ENCODE data around the gene EXOG. TPM values are rescaled to one million over a fixed set of nuclear protein-coding genes. Genes with fewer than 3 reads are reported as not detected.
"Not testable (repeated sequence)": the region's sequence is repeated elsewhere in the genome, so short reads cannot be mapped to it uniquely, and the experiment has no call there.

The EXOG gene
- total RNA-seq, 1 donor from 2014 or later: 20.8 TPM

DNA sequence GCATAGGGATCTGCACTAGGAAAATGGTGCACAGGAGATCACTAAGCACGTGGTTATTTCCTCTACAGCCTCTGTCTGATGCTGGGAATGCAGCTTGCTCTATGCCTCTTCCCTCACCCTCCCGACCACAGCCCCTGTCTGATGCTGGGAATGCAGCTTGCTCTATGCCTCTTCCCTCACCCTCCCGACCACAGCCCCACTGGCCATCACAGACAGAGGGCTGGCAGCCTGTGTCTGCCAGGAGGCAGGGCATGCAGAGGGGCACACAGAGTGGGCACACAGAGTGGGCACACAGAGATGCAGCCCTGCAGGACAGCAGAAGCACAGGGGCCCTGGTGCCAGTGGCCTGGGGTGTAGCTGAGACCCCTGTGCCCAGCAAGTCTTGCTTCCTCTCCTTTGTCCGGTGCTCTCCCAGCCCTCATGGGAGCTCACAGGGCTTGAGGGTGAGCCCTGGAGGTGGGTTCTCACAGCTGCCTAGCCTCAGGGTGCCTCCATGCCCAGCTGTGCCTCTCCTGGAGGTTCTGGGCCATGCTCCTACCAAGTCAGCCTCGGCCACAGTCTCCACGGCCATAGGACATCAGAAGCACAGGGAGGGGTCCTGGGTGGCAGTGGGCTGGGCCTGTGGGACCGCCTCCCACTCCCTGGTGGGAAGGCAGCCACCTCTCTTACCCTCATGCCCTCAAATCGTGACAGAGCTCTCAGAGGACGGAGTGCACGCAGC lies 65.8 kb downstream of the EXOG start:
- H3K36me3 Mint-ChIP-seq (ENCODE audit: low read depth): no peaks in the 10 kb centered on the region
- no peaks in the 10 kb centered on the region for H3K9me3 Mint-ChIP-seq
- no peak for DNase-seq
- intact Hi-C loops (cut with micrococcal nuclease): no loop called here
- H3K4me3 Mint-ChIP-seq: no peak overlapping the region
- H3K27ac Mint-ChIP-seq: no peak overlapping the region
- peaks cover 1% of the 10 kb centered on the region for H3K27me3 Mint-ChIP-seq
- H3K4me1 Mint-ChIP-seq: no peaks in the 10 kb centered on the region

DNA sequence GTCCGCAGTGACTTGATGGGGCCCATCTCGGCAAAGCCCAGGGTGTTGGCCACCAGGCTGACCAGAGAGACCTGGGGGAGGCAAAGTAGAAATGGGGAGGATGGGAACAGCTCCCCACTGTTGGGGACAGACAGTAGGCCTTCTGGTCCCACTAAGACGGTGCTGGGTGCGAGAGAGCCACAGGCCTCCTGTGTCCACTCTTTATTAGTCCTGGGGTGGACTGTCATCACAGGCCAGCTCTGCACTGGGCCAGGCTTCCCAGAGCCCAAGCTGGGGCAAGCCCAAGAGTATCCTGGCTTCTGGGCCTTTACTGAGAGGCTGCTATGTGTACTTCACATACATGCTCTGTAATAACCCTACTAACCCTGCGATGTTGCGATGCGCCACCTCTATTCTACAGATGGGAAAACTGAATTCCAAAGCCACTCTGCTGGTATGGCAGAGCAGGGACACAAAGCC lies 66.4 kb downstream of the EXOG start:
- no peak overlapping the region for H3K27ac Mint-ChIP-seq
- DNase-seq: no peak
- H3K4me1 Mint-ChIP-seq: no peaks in the 10 kb centered on the region
- H3K4me3 Mint-ChIP-seq: no peak overlapping the region
- intact Hi-C loops (cut with micrococcal nuclease): no loop called here
- peaks cover 1% of the 10 kb centered on the region for H3K27me3 Mint-ChIP-seq
- no peaks in the 10 kb centered on the region for H3K36me3 Mint-ChIP-seq (ENCODE audit: low read depth)
- no peaks in the 10 kb centered on the region for H3K9me3 Mint-ChIP-seq

DNA sequence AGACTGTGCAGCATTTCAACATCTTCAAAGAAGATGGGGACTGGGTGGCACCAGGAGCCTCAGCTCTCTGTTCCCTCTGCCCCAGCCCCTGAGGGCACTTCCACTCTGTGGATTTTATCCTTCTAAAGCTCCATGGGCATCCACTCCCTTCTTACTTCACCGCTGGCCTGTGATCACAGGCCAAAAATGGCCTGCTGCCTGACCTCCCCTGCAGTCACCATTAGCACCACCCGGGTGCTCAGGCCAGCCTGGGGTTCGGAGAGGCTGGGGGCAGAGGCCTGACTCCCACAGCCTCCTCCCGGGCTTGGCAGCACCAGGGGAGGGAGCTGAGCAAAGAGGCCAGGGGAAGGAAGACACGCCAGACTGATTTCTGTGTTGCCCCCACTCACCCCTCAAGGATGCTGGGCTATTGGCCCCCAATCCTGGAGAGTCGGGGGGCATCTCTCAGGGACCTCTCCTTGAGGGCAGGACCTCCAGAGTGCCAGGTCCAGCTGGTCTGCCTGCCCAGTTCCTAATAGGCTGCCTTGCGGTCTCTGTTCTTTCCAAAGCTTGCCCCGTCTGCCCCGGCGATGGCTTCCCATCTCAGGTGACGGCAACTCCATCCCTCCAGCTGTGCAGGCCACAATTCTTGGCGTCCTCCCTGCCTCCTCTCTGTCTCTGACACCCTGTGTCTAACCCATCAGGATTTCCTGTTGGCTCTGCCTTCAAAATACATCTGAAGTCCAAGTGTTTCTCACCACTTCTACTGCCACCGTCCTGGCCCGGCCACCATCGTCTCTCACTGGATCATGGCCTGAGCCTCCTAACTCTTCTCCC lies 67.1 kb downstream of the EXOG start:
- Mint-ChIP-seq H3K4me1 (no peaks in the 10 kb centered on the region), H3K9me3 (no peaks in the 10 kb centered on the region), H3K27me3 (no peaks in the 10 kb centered on the region), H3K4me3 (no peak overlapping the region), H3K27ac (no peak overlapping the region), H3K36me3 (ENCODE audit: low read depth) (no peaks in the 10 kb centered on the region)
- no peak for DNase-seq
- intact Hi-C loops (cut with micrococcal nuclease): no loop called here

DNA sequence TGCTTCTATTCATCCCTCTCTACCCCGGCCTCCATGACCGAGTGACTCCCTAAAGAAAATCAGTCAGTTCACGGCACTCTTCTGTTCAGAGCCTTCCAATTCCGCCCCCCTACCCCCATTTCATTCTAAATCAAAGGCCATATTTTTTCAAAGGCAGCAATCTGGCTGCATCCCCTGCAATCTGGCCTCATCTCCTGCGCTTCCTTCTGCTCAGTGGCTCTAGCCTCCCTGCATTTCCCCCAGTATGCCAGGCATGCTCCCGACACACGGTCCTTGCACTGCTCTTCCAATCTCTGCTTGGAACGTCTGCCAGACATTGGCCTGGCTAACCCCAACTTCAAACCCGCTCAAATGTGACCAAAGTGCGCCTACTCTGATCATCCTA lies 67.7 kb downstream of the EXOG start:
- H3K27ac Mint-ChIP-seq: no peak overlapping the region
- DNase-seq: no peak

DNA sequence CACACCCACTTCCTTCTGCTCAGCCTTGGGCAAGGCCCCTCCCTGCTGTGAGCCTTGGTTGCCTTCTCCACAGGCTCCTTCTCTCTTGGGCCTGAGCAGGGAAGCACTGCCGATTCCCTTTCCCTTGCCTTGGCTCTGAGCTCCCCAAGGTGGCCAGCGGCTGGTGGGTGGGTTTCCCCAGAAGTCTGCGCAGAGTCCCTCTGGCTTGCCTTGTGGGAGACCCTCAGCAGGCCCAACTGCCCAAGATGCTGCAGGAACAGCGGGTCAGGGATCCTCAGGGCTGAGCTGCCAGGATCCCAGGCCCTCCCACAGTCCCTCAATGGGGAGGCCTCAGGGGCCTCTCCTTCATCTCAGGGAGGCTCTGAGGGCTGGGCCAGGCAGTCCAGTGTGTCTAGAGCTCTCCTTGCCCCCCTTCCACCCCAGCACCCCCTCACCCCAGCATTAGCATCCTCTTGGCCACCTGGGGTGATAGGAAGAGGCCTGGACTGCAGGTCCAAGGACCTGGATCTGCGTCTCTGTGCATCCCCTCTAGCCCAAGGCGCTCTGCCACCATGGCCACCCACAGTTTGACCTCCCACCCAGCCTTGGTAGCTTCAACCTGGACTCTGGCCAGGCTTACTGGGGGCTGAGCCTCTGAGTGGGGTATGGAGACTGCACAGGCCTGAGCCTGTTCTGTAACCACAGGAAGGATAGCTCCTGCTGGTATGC lies 68.6 kb downstream of the EXOG start:
- no peak for DNase-seq
- H3K9me3 Mint-ChIP-seq: no peaks in the 10 kb centered on the region
- H3K4me3 Mint-ChIP-seq: no peak overlapping the region
- peaks cover 2% of the 10 kb centered on the region for H3K27me3 Mint-ChIP-seq
- no peaks in the 10 kb centered on the region for H3K36me3 Mint-ChIP-seq (ENCODE audit: low read depth)
- no peak overlapping the region for H3K27ac Mint-ChIP-seq
- intact Hi-C loops (cut with micrococcal nuclease): no loop called here
- H3K4me1 Mint-ChIP-seq: no peaks in the 10 kb centered on the region

More for the DNA sequence above, 67.7 kb downstream of the EXOG start:
- intact Hi-C loops (cut with micrococcal nuclease): no loop called here
- Mint-ChIP-seq H3K36me3 (ENCODE audit: low read depth) (no peaks in the 10 kb centered on the region), H3K9me3 (no peaks in the 10 kb centered on the region), H3K4me1 (no peaks in the 10 kb centered on the region), H3K27me3 (no peaks in the 10 kb centered on the region), H3K4me3 (no peak overlapping the region)

DNA sequence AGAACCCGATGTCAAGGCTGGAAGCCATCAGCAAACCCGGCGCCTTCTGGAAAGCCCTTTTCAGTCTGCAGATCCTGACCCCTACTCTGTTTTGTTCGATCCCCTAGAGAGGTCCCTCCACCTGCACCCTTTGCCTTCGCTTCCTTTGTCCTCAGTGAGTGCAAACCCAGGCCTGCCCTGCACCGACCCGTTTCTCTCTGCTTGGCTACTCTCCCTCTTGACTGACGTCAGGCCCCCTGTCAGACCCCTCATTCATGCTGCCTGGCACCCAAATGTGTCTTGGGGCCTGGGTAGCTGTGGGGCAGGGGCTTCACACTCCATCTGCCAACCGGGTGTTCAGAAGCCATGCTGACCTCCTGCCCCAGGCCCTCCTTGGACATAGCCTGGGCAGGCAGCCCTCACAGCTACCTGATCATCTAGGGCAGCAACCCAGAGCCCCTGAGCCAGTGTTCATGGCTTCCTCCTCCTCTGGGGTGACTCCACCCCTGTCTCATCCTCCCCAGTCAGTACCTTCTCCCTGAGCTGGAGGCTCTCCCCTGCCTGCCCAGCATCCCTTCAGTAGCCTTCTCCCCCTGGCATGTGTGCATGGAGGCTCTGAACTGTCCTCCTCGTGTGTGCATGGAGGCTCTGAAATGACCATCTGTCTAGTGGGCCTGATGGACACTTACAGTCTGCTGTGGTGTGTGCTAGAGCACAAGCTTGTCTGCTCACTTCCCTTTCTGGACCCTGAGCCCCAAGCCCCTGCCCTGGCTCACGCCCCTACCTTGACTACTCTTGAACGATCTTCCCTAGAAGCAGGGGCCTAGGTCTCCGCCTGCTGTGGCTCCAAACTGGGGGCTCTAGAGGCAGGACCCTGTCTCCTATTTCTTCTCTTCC lies 69.4 kb downstream of the EXOG start:
- peaks cover 2% of the 10 kb centered on the region for H3K27me3 Mint-ChIP-seq
- no peaks in the 10 kb centered on the region for H3K36me3 Mint-ChIP-seq (ENCODE audit: low read depth)
- DNase-seq: no peak
- no peaks in the 10 kb centered on the region for H3K4me1 Mint-ChIP-seq
- no peak overlapping the region for H3K4me3 Mint-ChIP-seq
- H3K9me3 Mint-ChIP-seq: no peaks in the 10 kb centered on the region
- intact Hi-C loops (cut with micrococcal nuclease): no loop called here
- no peak overlapping the region for H3K27ac Mint-ChIP-seq

DNA sequence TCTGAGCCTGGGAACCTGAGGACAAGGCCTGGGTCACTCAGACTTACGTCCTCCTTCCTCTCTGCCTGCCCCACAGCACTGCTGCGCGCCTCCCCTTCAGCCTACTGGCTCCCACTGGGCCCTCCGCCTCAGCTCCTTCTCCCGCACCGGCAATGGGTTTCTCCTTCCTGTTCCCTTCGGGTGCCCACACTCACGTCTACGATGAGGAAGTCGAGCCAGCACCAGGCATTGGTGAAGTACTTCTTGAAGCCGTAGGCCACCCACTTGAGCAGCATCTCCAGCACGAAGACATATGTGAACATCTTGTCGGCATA lies 70.0 kb downstream of the EXOG start:
- H3K4me3 Mint-ChIP-seq: no peak overlapping the region
- H3K9me3 Mint-ChIP-seq: no peaks in the 10 kb centered on the region
- no peak for DNase-seq
- H3K27ac Mint-ChIP-seq: no peak overlapping the region
- intact Hi-C loops (cut with micrococcal nuclease): no loop called here
- peaks cover 2% of the 10 kb centered on the region for H3K27me3 Mint-ChIP-seq
- H3K4me1 Mint-ChIP-seq: no peaks in the 10 kb centered on the region
- no peaks in the 10 kb centered on the region for H3K36me3 Mint-ChIP-seq (ENCODE audit: low read depth)

DNA sequence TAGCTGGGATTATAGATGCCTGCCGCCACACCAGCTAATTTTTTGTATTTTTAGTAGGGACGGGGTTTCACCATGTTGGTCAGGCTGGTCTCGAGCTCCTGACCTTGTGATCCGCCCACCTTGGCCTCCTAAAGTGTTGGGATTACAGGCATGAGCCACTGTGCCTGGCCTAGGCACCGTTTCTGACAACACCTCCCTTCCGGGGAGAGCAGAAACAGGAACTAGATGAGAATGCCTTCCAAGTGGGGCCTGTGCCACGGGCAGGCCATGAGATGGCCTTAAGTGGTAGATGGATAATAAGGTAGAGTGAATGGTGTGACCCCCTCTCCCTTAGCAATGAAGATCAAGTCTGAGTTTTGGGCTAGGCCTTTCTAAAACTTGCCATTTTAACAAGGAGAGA lies 70.7 kb downstream of the EXOG start:
- H3K9me3 Mint-ChIP-seq; H3K36me3 Mint-ChIP-seq (ENCODE audit: low read depth); intact Hi-C loops (cut with micrococcal nuclease); H3K4me1 Mint-ChIP-seq; H3K27ac Mint-ChIP-seq; H3K27me3 Mint-ChIP-seq; H3K4me3 Mint-ChIP-seq; DNase-seq: not testable (repeated sequence)

DNA sequence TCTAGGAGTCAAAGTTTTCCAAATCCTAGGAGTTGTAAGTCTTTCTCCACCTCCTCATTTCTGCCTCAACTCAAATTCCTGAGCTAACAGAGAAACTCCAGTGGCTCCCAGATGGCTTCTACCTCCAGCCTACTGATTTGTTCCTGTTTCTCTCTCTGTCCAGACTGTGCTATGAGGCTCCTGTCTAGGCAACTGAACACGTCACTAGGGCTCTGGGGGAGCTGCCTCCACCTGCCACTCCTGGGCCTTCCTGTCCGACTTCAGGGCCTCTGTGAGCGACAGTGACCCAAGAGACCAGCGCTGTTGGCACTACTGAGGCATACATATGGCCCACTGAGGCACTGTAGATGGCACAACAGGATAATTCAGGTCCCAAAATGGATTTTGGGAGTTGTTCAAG lies 71.4 kb downstream of the EXOG start:
- no peaks in the 10 kb centered on the region for H3K9me3 Mint-ChIP-seq
- H3K27me3 Mint-ChIP-seq: peaks cover 2% of the 10 kb centered on the region
- H3K27ac Mint-ChIP-seq: no peak overlapping the region
- H3K4me1 Mint-ChIP-seq: no peaks in the 10 kb centered on the region
- intact Hi-C loops (cut with micrococcal nuclease): no loop called here
- H3K4me3 Mint-ChIP-seq: no peak overlapping the region
- no peaks in the 10 kb centered on the region for H3K36me3 Mint-ChIP-seq (ENCODE audit: low read depth)
- no peak for DNase-seq

DNA sequence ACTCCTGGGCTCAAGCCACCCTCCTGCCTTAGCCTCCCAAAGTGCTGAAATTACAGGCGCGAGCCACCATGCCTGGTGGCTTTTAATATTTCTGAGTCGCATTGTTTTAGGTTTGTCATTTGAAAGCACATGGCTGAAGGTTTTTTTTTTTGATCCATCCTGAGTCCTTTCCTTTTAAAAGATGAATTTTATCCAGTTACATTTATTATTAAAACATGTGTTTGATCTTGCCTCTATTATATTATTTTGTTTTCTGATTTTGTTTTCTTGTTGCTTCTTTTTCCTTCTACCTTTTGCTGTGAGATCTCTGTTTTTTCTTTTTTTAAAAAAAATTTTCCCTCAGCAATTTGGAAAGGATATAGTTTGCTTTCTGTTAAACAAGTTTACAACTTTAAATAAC lies 77.0 kb downstream of the EXOG start:
- no peaks in the 10 kb centered on the region for H3K36me3 Mint-ChIP-seq (ENCODE audit: low read depth)
- H3K4me1 Mint-ChIP-seq: no peaks in the 10 kb centered on the region
- no peak overlapping the region for H3K4me3 Mint-ChIP-seq
- H3K9me3 Mint-ChIP-seq: no peaks in the 10 kb centered on the region
- no peak for DNase-seq
- H3K27me3 Mint-ChIP-seq: peaks cover 2% of the 10 kb centered on the region
- H3K27ac Mint-ChIP-seq: no peak overlapping the region
- intact Hi-C loops (cut with micrococcal nuclease): no loop called here

DNA sequence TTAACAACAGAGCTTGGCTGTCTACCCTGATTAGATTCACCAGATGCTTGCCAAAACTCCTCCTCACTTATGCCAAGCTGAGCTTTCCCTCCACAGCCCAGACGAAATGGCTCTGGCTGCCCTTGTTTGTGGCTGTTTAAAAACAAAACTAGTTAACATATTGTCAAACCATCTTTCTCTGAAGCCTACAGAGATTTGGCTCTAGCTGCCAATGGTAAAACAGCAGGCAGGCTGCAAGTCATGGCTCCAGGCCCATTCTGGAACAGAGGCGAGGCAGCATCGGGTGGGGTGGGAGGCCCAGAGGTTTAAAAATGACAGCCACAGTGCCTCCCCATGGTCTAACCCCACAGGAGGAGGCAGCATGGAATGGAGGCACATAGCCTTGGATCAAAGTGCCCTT lies 77.4 kb downstream of the EXOG start:
- DNase-seq: no peak
- Mint-ChIP-seq H3K4me1 (no peaks in the 10 kb centered on the region), H3K27ac (no peak overlapping the region), H3K27me3 (peaks cover 2% of the 10 kb centered on the region), H3K4me3 (no peak overlapping the region), H3K36me3 (ENCODE audit: low read depth) (no peaks in the 10 kb centered on the region), H3K9me3 (no peaks in the 10 kb centered on the region)
- intact Hi-C loops (cut with micrococcal nuclease): no loop called here

DNA sequence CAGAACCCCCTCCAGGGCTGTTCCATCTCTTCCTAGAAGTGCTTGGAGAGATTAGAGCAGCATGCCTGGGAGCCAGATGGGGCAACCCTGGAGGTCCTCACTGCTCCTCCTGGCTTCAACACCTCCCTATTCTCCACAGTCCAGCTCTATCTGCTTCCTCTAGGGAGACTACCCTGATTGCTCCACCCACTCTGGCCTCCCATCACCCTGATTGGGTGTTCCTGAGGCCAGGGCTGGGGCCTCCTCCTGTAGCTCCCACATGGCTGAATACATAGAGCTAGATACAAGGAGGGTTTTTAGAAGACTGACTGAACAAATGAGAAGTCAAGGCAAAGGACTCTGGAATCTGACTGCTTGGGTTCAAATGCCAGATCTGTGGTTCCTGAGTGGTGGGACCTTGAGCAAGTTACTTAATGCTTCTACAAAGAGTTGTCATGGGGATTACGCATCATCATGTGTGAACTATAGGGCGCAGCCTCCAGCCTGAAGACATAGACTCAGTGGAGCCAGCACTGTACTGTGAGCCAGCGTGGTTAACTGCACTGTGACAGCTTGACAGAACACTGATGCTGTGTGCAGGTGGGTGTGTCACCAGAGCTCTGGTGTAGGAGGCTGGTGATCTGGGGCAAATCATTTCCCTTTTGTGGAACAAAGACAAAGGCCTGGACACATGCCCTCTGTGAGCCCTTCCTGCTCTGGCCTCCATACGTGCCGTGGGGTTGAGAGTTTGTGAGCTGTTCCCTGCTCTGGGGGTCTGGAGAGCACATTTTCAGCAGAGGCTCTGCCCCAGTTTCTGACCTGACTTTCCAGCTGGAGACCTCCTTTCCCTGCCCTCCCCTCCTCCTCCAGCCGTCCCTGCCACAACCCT lies 78.5 kb downstream of the EXOG start:
- Mint-ChIP-seq H3K9me3 (no peaks in the 10 kb centered on the region), H3K4me1 (no peaks in the 10 kb centered on the region), H3K27me3 (no peaks in the 10 kb centered on the region), H3K27ac (no peak overlapping the region), H3K4me3 (no peak overlapping the region), H3K36me3 (ENCODE audit: low read depth) (no peaks in the 10 kb centered on the region)
- intact Hi-C loops (cut with micrococcal nuclease): no loop called here
- DNase-seq: no peak

DNA sequence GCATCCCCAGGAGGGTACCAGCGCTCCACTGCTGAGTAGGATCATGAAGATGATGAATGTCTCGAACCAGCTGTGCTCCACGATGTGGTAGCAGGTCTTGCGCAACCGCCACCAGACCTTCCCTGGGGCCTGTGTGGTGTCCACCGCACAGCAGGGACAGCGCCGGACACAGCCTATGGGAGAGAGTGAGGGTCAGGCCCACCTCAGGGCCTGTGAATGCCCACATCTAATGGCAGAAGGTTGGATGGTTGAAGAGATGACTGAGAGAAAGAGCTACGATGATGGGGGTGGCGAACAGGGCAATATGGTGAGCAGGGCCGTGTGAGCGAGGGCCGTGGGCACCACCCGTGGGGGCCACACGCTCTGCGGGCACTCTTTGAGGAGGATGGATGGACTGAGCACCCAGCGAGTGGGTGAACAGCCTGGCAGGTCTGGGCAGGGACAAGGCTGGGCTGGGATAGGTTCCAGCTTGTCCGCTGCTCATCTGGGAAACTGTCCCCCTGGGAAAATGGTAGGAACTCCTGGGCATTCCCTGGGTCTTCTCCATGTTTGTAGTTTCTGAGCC lies 79.2 kb downstream of the EXOG start:
- H3K4me1 Mint-ChIP-seq: no peaks in the 10 kb centered on the region
- no peak for DNase-seq
- no peaks in the 10 kb centered on the region for H3K9me3 Mint-ChIP-seq
- H3K27me3 Mint-ChIP-seq: no peaks in the 10 kb centered on the region
- H3K27ac Mint-ChIP-seq: no peak overlapping the region
- no peak overlapping the region for H3K4me3 Mint-ChIP-seq
- no peaks in the 10 kb centered on the region for H3K36me3 Mint-ChIP-seq (ENCODE audit: low read depth)
- intact Hi-C loops (cut with micrococcal nuclease): no loop called here
